ENCODE results near the gene SRRM3.

GRCh38 chr7:76254781-76255180 is 53.1 kb downstream of the SRRM3 start:
- TF ChIP-seq CTCF (optimal IDR thresholded peaks at IDR 0.05 in 1 of 3, IDR thresholded peaks at IDR 0.05 in 1 of 3, conservative IDR thresholded peaks at IDR 0.05 in 1 of 3; ENCODE audit: extremely low read depth in 1 of 3, insufficient read depth in 2 of 3, low read length in 3 of 3) (no peak), EZH2 (IDR thresholded peaks at IDR 0.05; ENCODE audit: low read length) (no peak)
